ENCODE measurements around the gene ANKRD24. TPM values are rescaled to one million over a fixed set of nuclear protein-coding genes. Genes with fewer than 3 reads are reported as not detected.
"Not testable (repeated sequence)": the region's sequence is repeated elsewhere in the genome, so short reads cannot be mapped to it uniquely, and the experiment has no call there.

The ANKRD24 gene
- total RNA-seq, 1 donor from 2014 or later = 1.1 TPM

DNA sequence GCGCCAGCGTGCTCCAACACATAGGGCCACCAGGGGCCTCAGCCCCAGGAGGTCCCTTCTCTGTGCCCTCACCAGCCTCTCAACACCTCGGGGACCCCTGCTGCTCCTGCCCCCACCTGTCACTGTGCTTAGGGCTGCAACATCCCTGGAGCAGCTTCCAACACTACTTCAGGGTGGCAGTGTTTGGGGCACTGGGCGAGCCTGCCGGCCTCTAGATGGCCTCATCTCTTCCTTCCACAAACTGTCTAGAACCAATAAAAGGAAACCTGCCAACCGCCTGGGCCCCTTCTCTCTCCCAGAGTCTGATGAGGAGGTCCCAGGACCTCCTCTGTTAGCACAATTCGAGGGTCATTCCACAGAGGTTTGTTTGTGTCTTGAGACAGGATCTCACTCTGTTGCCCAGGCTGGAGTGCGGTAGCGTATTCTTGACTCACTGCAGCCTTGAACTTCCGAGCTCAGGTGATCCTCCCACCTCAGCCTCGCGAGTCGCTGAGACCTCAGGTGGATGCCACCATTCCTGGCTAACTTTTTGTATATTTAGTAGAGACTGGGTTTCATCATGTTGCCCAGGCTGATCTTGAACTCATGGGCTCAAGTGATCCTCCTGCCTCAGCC lies 86.4 kb downstream of the ANKRD24 start:
- H3K27ac Mint-ChIP-seq = no peak overlapping the region
- peaks cover 4% of the 10 kb centered on the region for H3K36me3 Mint-ChIP-seq
- peaks cover 5% of the 10 kb centered on the region for H3K4me1 Mint-ChIP-seq (ENCODE audit: unreplicated experiment)
- TF ChIP-seq, protein P1, sequence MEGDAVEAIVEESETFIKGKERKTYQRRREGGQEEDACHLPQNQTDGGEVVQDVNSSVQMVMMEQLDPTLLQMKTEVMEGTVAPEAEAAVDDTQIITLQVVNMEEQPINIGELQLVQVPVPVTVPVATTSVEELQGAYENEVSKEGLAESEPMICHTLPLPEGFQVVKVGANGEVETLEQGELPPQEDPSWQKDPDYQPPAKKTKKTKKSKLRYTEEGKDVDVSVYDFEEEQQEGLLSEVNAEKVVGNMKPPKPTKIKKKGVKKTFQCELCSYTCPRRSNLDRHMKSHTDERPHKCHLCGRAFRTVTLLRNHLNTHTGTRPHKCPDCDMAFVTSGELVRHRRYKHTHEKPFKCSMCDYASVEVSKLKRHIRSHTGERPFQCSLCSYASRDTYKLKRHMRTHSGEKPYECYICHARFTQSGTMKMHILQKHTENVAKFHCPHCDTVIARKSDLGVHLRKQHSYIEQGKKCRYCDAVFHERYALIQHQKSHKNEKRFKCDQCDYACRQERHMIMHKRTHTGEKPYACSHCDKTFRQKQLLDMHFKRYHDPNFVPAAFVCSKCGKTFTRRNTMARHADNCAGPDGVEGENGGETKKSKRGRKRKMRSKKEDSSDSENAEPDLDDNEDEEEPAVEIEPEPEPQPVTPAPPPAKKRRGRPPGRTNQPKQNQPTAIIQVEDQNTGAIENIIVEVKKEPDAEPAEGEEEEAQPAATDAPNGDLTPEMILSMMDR (conservative IDR thresholded peaks at IDR 0.05) = no peak
- H3K9me3 Mint-ChIP-seq = no peaks in the 10 kb centered on the region
- no peaks in the 10 kb centered on the region for H3K27me3 Mint-ChIP-seq
- no peak for DNase-seq (ENCODE audit: extremely low spot score, unreplicated experiment)
- no peak overlapping the region for H3K4me3 Mint-ChIP-seq

DNA sequence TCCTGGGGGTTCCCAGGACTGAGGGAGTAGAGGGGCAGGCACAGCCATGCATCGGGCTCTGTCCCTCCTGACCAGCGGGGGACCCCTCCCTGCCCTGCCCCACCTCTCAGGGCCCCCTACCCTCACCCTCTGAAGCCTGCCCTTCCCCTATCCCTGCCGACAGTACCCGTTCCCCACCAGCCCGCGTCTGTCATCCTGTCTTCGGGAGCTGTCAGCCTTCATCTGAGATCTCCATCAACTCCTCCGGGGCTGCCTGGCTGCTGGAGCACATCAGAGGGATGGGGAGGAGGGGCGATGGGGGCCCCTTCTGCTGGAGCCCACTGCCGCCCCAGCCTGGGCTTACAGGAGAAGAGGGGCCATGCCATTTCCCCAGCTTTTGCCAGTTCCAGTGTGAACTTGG lies 90.4 kb downstream of the ANKRD24 start:
- no peaks in the 10 kb centered on the region for H3K4me1 Mint-ChIP-seq (ENCODE audit: unreplicated experiment)
- H3K27ac Mint-ChIP-seq = no peak overlapping the region
- H3K27me3 Mint-ChIP-seq = peaks cover 9% of the 10 kb centered on the region
- no peak overlapping the region for H3K4me3 Mint-ChIP-seq
- DNase-seq (ENCODE audit: extremely low spot score, unreplicated experiment) = no peak
- TF ChIP-seq, protein P1 (conservative IDR thresholded peaks at IDR 0.05) = no peak
- H3K36me3 Mint-ChIP-seq = no peaks in the 10 kb centered on the region
- no peaks in the 10 kb centered on the region for H3K9me3 Mint-ChIP-seq

DNA sequence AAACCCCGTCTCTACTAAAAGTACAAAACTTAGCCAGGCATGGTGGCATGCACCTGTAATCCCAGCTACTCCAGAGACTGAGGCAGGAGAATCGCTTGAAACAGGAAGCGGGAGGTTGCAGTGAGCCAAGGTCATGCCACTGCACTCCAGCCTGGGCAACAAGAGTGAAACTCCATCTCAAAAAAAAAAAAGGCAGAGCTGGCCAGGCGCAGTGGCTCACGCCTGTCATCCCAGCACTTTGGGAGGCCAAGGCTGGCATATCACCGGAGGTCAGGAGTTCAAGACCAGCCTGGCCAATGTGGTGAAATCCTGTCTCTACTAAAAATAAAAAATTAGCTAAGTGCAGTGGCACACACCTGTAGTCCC lies 91.8 kb downstream of the ANKRD24 start:
- H3K9me3 Mint-ChIP-seq; H3K27ac Mint-ChIP-seq; H3K4me1 Mint-ChIP-seq (ENCODE audit: unreplicated experiment); DNase-seq (ENCODE audit: extremely low spot score, unreplicated experiment); H3K4me3 Mint-ChIP-seq; H3K36me3 Mint-ChIP-seq: not testable (repeated sequence)
- H3K27me3 Mint-ChIP-seq = peaks cover 18% of the 10 kb centered on the region

Other genes starting within 250 kb of the ANKRD24 start
- 0.65 TPM in 1 of 2 replicates, not detected in the other for gene NMRK2, start 249.6 kb upstream of the ANKRD24 start, total RNA-seq (ENCODE audit: low replicate concordance)
- gene DAPK3, start 211.6 kb upstream of the ANKRD24 start, total RNA-seq (ENCODE audit: low replicate concordance) = 83.5 and 93.0 TPM in 2 replicates
- 2,827 and 2,929 TPM in 2 replicates for gene EEF2, start 197.2 kb upstream of the ANKRD24 start, total RNA-seq (ENCODE audit: low replicate concordance)
- gene PIAS4, start 175.0 kb upstream of the ANKRD24 start, total RNA-seq (ENCODE audit: low replicate concordance) = 39.8 and 42.3 TPM in 2 replicates
- gene ZBTB7A, start 115.8 kb upstream of the ANKRD24 start, total RNA-seq (ENCODE audit: low replicate concordance) = 21.0 and 31.0 TPM in 2 replicates
- gene MAP2K2, start 58.6 kb upstream of the ANKRD24 start, total RNA-seq (ENCODE audit: low replicate concordance) = 144 TPM in 2 replicates
- 3.7 and 13.3 TPM in 2 replicates for gene CREB3L3, start 29.1 kb upstream of the ANKRD24 start, total RNA-seq (ENCODE audit: low replicate concordance)
- gene SIRT6, start 126 bp upstream of the ANKRD24 start, total RNA-seq (ENCODE audit: low replicate concordance) = 26.7 and 29.2 TPM in 2 replicates
- gene EBI3, start 46.8 kb downstream of the ANKRD24 start, total RNA-seq (ENCODE audit: low replicate concordance) = 0.31 and 0.43 TPM in 2 replicates
- 14.3 and 18.5 TPM in 2 replicates for gene YJU2, start 64.4 kb downstream of the ANKRD24 start, total RNA-seq (ENCODE audit: low replicate concordance)
- gene SHD, start 96.6 kb downstream of the ANKRD24 start, total RNA-seq (ENCODE audit: low replicate concordance) = 4.9 and 6.1 TPM in 2 replicates
- not detected in 2 replicates for gene TMIGD2, start 119.7 kb downstream of the ANKRD24 start, total RNA-seq (ENCODE audit: low replicate concordance)
- 4.8 and 26.3 TPM in 2 replicates for gene FSD1, start 121.9 kb downstream of the ANKRD24 start, total RNA-seq (ENCODE audit: low replicate concordance)
- 42.5 and 96.9 TPM in 2 replicates for gene STAP2, start 156.1 kb downstream of the ANKRD24 start, total RNA-seq (ENCODE audit: low replicate concordance)
- gene MPND, start 160.9 kb downstream of the ANKRD24 start, total RNA-seq (ENCODE audit: low replicate concordance) = 43.5 and 43.6 TPM in 2 replicates
- 74.4 and 87.2 TPM in 2 replicates for gene SH3GL1, start 217.9 kb downstream of the ANKRD24 start, total RNA-seq (ENCODE audit: low replicate concordance)
- gene CHAF1A, start 220.0 kb downstream of the ANKRD24 start, total RNA-seq (ENCODE audit: low replicate concordance) = 25.7 and 46.3 TPM in 2 replicates

All from type B pancreatic cell (in vitro differentiated cells).